Liver (tissue), 9 donors: Measurements from ENCODE around the gene TRAPPC12. TPM values are rescaled to one million over a fixed set of nuclear protein-coding genes. Genes with fewer than 3 reads are reported as not detected.

Source experiments
- DNase-seq: peaks from one replicate; pipeline ENCODE4 v3.0.0-alpha.2; 2017; ENCODE audit warnings: low spot score
- H3K27ac ChIP-seq, 2 donors: one replicate each; pipeline ENCODE4 v1.7.0; 2013; ENCODE audit warnings: inconsistent platforms in 2 of 2, low read length in 2 of 2, control low read depth in 1 of 2, low read depth in 1 of 2, mild to moderate bottlenecking in 1 of 2
- H3K27me3 ChIP-seq, 4 donors: one replicate each; pipeline versions ENCODE4 v1.6.1 to v1.7.0; 2013; ENCODE audit warnings: low read length in 3 of 4, inconsistent platforms in 1 of 4, mild to moderate bottlenecking in 1 of 4, moderate library complexity in 1 of 4; ENCODE audit not compliant: control insufficient read depth in 4 of 4, insufficient read depth in 4 of 4
- H3K36me3 ChIP-seq, 4 donors: one replicate each; pipeline versions ENCODE4 v1.6.1 to v1.7.0; 2013; ENCODE audit warnings: low read length in 3 of 4, mild to moderate bottlenecking in 3 of 4, low read depth in 1 of 4, moderate library complexity in 1 of 4; ENCODE audit not compliant: control insufficient read depth in 4 of 4, insufficient read depth in 3 of 4
- H3K4me1 ChIP-seq, 4 donors: one replicate each; pipeline versions ENCODE4 v1.6.1 to v1.7.0; 2013; ENCODE audit warnings: low read length in 3 of 4, mild to moderate bottlenecking in 3 of 4, moderate library complexity in 1 of 4; ENCODE audit not compliant: control insufficient read depth in 4 of 4, insufficient read depth in 4 of 4
- H3K4me3 ChIP-seq, 3 donors: one replicate each; pipeline versions ENCODE4 v1.6.1 to v1.7.0; 2013; ENCODE audit warnings: low read length in 3 of 3, control low read depth in 1 of 3, low read depth in 1 of 3, mild to moderate bottlenecking in 1 of 3
- H3K9ac ChIP-seq, 2 donors: one replicate each; pipeline ENCODE4 v1.7.0; 2013; ENCODE audit warnings: low read length in 2 of 2, mild to moderate bottlenecking in 2 of 2, moderate library complexity in 2 of 2, control low read depth in 1 of 2, low read depth in 1 of 2
- H3K9me3 ChIP-seq, 4 donors: one replicate each; pipeline versions ENCODE4 v1.6.1 to v1.7.0; 2013; ENCODE audit warnings: low read length in 3 of 4; ENCODE audit not compliant: control insufficient read depth in 4 of 4
- EGR1 ChIP-seq, 2 donors: IDR thresholded peaks; 2 replicates each; pipeline ENCODE4 v1.6.1; 2016 to 2018; ENCODE audit warnings: antibody characterized with exemption in 2 of 2, low read depth in 2 of 2
- FOXA1 ChIP-seq: IDR thresholded peaks from 2 replicates; pipeline ENCODE4 v1.6.1; 2016; ENCODE audit warnings: antibody characterized with exemption
- FOXA2 ChIP-seq: IDR thresholded peaks from 2 replicates; pipeline ENCODE4 v1.6.1; 2016; ENCODE audit warnings: antibody characterized with exemption
- GABPA ChIP-seq, 2 donors: IDR thresholded peaks in 1 of 2; conservative IDR thresholded peaks in 1 of 2; 2 replicates each; pipeline ENCODE4 v1.6.1; 2016; ENCODE audit warnings: antibody characterized with exemption in 2 of 2, mild to moderate bottlenecking in 1 of 2, moderate library complexity in 1 of 2
- HNF4A ChIP-seq, 2 donors: conservative IDR thresholded peaks; 2 replicates each; pipeline ENCODE4 v1.6.1; 2016; ENCODE audit warnings: antibody characterized with exemption in 2 of 2, mild to moderate bottlenecking in 2 of 2
- HNF4G ChIP-seq: IDR thresholded peaks from 2 replicates; pipeline ENCODE4 v1.6.1; 2016; ENCODE audit warnings: antibody characterized with exemption
- JUND ChIP-seq, 2 donors: IDR thresholded peaks; 2 replicates each; pipeline ENCODE4 v1.6.1; 2016; ENCODE audit warnings: antibody characterized with exemption in 2 of 2
- NR2F2 ChIP-seq: IDR thresholded peaks from 2 replicates; pipeline ENCODE4 v1.6.1; 2016; ENCODE audit warnings: antibody characterized with exemption
- RAD21 ChIP-seq, 2 donors: IDR thresholded peaks; 2 replicates each; pipeline ENCODE4 v1.6.1; 2016; ENCODE audit warnings: antibody characterized with exemption in 2 of 2, mild to moderate bottlenecking in 2 of 2
- RXRA ChIP-seq, 2 donors: IDR thresholded peaks; 2 replicates each; pipeline ENCODE4 v1.6.1; 2017 to 2018; ENCODE audit warnings: antibody characterized with exemption in 2 of 2, mild to moderate bottlenecking in 1 of 2
- SP1 ChIP-seq: IDR thresholded peaks from 2 replicates; pipeline ENCODE4 v1.6.1; 2018; ENCODE audit warnings: antibody characterized with exemption, mild to moderate bottlenecking
- TAF1 ChIP-seq: conservative IDR thresholded peaks from 2 replicates; pipeline ENCODE4 v1.6.1; 2016; ENCODE audit warnings: antibody characterized with exemption, mild to moderate bottlenecking
- YY1 ChIP-seq: IDR thresholded peaks from 2 replicates; pipeline ENCODE4 v1.6.1; 2016; ENCODE audit warnings: antibody characterized with exemption, mild to moderate bottlenecking
- WGBS: extraction: QIAGEN DNeasy Blood & Tissue Kit; methylation state at CpG from one replicate; pipeline ENCODE4 v1.1.7; 2013; 5-methylcytosine and 5-hydroxymethylcytosine counted together
- polyA plus RNA-seq, 2 donors: library from polyadenylated mRNA; stranded (reverse) in 1 of 2; unstranded in 1 of 2; fragments of 200-250 nt in 1 of 2; fragments of >200 nt in 1 of 2; fragmentation: Nextera tagmentation in 1 of 2; extraction: Ambion mirVana in 1 of 2; gene quantifications; one replicate each; pipeline versions ENCODE4 v1.2.1 to v1.2.3, GENCODE V29; 2013 to 2015
- total RNA-seq, 2 donors: library from RNA; depleted of rRNA; stranded (reverse); fragments of >200 nt; gene quantifications; one replicate each; pipeline ENCODE4 v1.2.3, GENCODE V29; 2014
- TF ChIP-seq, protein P1 (sequence below): IDR thresholded peaks from 2 replicates; pipeline ENCODE4 v1.6.1; 2016; ENCODE audit warnings: antibody characterized with exemption
- TF ChIP-seq, protein P2 (sequence below): fragments of 150-350 bp; IDR thresholded peaks from 2 replicates; pipeline ENCODE4 v1.5.1; 2017; ENCODE audit warnings: improper control_type of control experiment, low read depth, low read length; ENCODE audit not compliant: missing input control
- TF ChIP-seq, protein P3 (sequence below): IDR thresholded peaks from 2 replicates; pipeline ENCODE4 v1.6.1; 2016; ENCODE audit warnings: antibody characterized with exemption
- TF ChIP-seq, protein P4 (sequence below): IDR thresholded peaks from 2 replicates; pipeline ENCODE4 v1.6.1; 2016; ENCODE audit warnings: antibody characterized with exemption, mild to moderate bottlenecking
- TF ChIP-seq, protein P5 (sequence below): IDR thresholded peaks from 2 replicates; pipeline ENCODE4 v1.6.1; 2016; ENCODE audit warnings: antibody characterized with exemption
- donor health status: healthy.
- donor health status: healthy.
- donor health status: healthy.
- donor health status: healthy.
- donor health status: healthy.

The TRAPPC12 gene
- total and polyA plus RNA-seq, 4 donors = 30.2 to 60.9 (median 39.7) TPM

DNA sequence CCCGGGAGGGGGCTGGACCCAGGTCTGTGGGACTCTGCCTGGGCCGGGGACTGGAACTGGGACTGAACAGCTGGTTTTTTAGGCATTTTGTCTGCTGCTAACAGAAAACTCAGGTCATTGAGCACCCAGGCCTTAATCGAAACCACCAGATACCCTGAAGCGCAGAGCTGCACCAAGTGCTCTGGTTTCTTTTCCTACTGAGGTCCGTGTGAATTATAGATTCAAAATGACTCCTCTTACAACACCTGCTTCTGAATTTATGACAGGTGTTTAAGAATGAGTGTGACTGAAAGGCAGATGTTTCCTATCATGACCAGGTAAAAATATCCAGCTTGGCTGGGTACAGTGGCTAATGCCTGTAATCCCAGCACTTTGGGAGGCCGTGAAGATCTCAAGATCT is 47.8 kb downstream of the TRAPPC12 start:
- TF ChIP-seq, protein P1, sequence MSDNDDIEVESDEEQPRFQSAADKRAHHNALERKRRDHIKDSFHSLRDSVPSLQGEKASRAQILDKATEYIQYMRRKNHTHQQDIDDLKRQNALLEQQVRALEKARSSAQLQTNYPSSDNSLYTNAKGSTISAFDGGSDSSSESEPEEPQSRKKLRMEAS = no peak
- TF ChIP-seq RAD21 (IDR thresholded peaks at IDR 0.05) (no peak), NR2F2 (no peak), YY1 (no peak), JUND (IDR thresholded peaks at IDR 0.05) (no peak), RXRA (IDR thresholded peaks at IDR 0.05) (no peak), FOXA1 (no peak), HNF4G (no peak), EGR1 (IDR thresholded peaks at IDR 0.05; ENCODE audit: low read depth in 2 of 2) (no peak), SP1 (no peak), FOXA2 (no peak), TAF1 (no peak), HNF4A (conservative IDR thresholded peaks at IDR 0.05) (no peak), GABPA (IDR thresholded peaks at IDR 0.05 in 1 of 2, conservative IDR thresholded peaks at IDR 0.05 in 1 of 2) (no peak)
- TF ChIP-seq, protein P2, sequence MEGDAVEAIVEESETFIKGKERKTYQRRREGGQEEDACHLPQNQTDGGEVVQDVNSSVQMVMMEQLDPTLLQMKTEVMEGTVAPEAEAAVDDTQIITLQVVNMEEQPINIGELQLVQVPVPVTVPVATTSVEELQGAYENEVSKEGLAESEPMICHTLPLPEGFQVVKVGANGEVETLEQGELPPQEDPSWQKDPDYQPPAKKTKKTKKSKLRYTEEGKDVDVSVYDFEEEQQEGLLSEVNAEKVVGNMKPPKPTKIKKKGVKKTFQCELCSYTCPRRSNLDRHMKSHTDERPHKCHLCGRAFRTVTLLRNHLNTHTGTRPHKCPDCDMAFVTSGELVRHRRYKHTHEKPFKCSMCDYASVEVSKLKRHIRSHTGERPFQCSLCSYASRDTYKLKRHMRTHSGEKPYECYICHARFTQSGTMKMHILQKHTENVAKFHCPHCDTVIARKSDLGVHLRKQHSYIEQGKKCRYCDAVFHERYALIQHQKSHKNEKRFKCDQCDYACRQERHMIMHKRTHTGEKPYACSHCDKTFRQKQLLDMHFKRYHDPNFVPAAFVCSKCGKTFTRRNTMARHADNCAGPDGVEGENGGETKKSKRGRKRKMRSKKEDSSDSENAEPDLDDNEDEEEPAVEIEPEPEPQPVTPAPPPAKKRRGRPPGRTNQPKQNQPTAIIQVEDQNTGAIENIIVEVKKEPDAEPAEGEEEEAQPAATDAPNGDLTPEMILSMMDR = no peak
- TF ChIP-seq, protein P3, sequence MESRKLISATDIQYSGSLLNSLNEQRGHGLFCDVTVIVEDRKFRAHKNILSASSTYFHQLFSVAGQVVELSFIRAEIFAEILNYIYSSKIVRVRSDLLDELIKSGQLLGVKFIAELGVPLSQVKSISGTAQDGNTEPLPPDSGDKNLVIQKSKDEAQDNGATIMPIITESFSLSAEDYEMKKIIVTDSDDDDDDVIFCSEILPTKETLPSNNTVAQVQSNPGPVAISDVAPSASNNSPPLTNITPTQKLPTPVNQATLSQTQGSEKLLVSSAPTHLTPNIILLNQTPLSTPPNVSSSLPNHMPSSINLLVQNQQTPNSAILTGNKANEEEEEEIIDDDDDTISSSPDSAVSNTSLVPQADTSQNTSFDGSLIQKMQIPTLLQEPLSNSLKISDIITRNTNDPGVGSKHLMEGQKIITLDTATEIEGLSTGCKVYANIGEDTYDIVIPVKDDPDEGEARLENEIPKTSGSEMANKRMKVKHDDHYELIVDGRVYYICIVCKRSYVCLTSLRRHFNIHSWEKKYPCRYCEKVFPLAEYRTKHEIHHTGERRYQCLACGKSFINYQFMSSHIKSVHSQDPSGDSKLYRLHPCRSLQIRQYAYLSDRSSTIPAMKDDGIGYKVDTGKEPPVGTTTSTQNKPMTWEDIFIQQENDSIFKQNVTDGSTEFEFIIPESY = no peak
- TF ChIP-seq, protein P4, sequence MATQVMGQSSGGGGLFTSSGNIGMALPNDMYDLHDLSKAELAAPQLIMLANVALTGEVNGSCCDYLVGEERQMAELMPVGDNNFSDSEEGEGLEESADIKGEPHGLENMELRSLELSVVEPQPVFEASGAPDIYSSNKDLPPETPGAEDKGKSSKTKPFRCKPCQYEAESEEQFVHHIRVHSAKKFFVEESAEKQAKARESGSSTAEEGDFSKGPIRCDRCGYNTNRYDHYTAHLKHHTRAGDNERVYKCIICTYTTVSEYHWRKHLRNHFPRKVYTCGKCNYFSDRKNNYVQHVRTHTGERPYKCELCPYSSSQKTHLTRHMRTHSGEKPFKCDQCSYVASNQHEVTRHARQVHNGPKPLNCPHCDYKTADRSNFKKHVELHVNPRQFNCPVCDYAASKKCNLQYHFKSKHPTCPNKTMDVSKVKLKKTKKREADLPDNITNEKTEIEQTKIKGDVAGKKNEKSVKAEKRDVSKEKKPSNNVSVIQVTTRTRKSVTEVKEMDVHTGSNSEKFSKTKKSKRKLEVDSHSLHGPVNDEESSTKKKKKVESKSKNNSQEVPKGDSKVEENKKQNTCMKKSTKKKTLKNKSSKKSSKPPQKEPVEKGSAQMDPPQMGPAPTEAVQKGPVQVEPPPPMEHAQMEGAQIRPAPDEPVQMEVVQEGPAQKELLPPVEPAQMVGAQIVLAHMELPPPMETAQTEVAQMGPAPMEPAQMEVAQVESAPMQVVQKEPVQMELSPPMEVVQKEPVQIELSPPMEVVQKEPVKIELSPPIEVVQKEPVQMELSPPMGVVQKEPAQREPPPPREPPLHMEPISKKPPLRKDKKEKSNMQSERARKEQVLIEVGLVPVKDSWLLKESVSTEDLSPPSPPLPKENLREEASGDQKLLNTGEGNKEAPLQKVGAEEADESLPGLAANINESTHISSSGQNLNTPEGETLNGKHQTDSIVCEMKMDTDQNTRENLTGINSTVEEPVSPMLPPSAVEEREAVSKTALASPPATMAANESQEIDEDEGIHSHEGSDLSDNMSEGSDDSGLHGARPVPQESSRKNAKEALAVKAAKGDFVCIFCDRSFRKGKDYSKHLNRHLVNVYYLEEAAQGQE = no peak
- TF ChIP-seq, protein P5, sequence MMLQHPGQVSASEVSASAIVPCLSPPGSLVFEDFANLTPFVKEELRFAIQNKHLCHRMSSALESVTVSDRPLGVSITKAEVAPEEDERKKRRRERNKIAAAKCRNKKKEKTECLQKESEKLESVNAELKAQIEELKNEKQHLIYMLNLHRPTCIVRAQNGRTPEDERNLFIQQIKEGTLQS = no peak

More for the DNA sequence above, 47.8 kb downstream of the TRAPPC12 start:
- no peak overlapping the region for H3K9ac ChIP-seq
- H3K4me3 ChIP-seq = no peak overlapping the region
- no peak overlapping the region for H3K27ac ChIP-seq
- no peak for DNase-seq
- H3K4me1 ChIP-seq = peaks cover 0 to 12% (median 9%) of the 10 kb centered on the region in 4 donors
- H3K9me3 ChIP-seq = no peaks in the 10 kb centered on the region
- 88% methylated on average over 6 of the region's 6 CpGs for WGBS
- peaks cover 7 to 47% (median 16%) of the 10 kb centered on the region in 4 donors for H3K36me3 ChIP-seq
- H3K27me3 ChIP-seq = no peaks in the 10 kb centered on the region
